GM19099 (cell line): ENCODE data around the gene COQ5.

Experiments used
- POLR2A ChIP-seq: IDR thresholded peaks from 3 replicates; pipeline ENCODE4 v1.6.1; 2011; ENCODE audit warnings: low read depth; ENCODE audit not compliant: insufficient read length; ENCODE audit errors: extremely low read depth

COQ5 gene, protein sequence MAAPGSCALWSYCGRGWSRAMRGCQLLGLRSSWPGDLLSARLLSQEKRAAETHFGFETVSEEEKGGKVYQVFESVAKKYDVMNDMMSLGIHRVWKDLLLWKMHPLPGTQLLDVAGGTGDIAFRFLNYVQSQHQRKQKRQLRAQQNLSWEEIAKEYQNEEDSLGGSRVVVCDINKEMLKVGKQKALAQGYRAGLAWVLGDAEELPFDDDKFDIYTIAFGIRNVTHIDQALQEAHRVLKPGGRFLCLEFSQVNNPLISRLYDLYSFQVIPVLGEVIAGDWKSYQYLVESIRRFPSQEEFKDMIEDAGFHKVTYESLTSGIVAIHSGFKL

DNA sequence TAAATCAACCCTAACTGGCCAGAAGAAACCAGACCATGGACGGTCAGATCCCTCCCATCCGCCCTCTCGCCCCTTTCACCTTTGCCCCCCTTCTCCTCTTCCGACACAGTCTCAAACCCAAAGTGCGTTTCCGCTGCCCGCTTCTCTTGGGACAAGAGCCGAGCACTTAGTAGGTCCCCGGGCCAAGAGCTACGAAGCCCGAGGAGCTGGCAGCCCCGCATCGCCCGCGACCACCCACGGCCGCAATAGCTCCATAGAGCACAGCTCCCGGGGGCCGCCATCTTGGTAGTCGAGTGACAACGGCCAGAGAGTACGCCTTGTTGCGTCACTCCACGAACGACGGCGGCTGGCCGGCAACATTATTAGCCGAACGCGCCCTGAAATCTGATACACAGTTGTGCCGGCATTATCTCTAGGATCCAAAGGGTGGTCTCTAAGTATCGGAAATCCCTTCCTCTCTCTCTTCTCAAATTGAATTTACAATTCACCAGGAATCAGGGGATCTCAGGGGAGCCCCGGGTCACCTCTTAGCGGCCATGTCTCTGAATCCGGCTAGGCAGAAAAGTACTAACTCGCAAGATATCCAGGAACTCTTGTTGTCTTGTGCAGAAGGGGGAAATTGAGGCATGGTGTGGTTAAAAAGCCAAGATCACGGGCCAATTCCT, at the start of gene COQ5:
Gene COQ5 (minus strand): TSS at position 298 of the 665 bp plus-strand sequence. CDS start 17 bp downstream, at position 281.
- TF ChIP-seq POLR2A, result peak; percentile 92

- TF ChIP-seq POLR2A, result no peak
Measured at GRCh38 chr12:120574106-120574505, 45.1 kb upstream of the COQ5 start.

- TF ChIP-seq POLR2A, result no peak
Measured at GRCh38 chr12:120573560-120573959, 44.6 kb upstream of the COQ5 start.

DNA sequence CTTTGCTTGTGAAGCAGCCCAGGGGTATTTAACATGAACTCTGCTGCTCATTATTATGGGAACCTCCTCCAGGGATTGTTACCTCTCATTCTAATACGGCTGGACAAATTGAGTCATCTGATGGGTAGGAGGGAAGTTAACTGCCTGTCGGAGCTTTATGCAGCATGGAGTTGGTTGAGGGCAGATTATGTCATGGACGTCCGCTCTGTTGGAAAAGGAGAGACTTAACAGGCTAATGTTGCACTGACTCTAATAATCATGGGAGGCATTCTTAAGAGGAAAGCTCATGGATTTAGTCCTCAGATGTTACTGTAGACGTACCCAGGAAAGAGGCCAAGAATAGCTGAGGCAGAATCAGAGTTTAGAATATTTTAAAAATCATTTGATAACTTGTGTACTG, 42.3 kb upstream of the COQ5 start:
- TF ChIP-seq POLR2A, result no peak

GRCh38 chr12:120563495-120563894, 34.5 kb upstream of the COQ5 start:
- no peak for TF ChIP-seq POLR2A

GRCh38 chr12:120562906-120563305, 33.9 kb upstream of the COQ5 start:
- TF ChIP-seq POLR2A, result no peak

- no peak for TF ChIP-seq POLR2A
Measured at GRCh38 chr12:120557589-120557988, 28.6 kb upstream of the COQ5 start.

GRCh38 chr12:120554678-120555077, 25.7 kb upstream of the COQ5 start:
- no peak for TF ChIP-seq POLR2A

DNA sequence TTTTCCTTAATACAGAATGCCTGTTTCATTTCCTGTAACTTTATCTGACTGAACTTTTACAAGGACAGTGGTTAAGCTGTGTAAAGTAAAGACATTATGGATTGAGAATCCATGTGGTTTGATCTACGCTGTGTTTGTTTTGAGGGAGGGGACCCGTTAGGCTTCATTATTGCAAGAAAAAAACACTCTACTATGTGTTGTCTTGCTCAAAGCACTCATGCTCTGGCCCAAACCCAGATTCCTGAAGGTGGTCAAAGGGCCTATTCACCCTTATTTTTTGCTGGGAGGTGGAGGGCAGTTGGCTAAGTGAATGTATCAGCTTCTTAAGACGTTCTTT, 17.1 kb upstream of the COQ5 start:
- no peak for TF ChIP-seq POLR2A

- TF ChIP-seq POLR2A, result no peak
Measured at GRCh38 chr12:120544691-120545090, 15.7 kb upstream of the COQ5 start.

GRCh38 chr12:120542166-120542565, 13.2 kb upstream of the COQ5 start:
- TF ChIP-seq POLR2A, result no peak

GRCh38 chr12:120540445-120540844, 11.5 kb upstream of the COQ5 start:
- TF ChIP-seq POLR2A, result no peak

DNA sequence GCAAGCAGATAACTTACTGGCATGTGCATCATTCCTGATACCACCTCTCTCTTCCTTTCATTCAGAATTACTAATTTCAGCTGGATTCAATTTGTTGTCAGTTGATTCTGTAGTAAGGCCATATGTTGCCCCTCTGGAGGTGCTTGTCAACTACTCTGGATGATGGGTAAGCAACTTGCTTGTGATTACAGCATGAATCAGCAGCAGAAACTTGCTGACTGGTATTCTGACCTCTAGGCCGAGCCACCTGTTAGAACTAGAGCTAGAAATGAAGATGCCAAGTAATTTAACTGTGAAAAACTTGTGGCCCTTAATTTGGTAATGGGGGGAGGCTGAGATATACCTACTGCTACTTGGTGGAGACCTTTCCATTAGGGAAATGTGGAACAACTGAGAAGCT, 10.3 kb upstream of the COQ5 start:
- no peak for TF ChIP-seq POLR2A

DNA sequence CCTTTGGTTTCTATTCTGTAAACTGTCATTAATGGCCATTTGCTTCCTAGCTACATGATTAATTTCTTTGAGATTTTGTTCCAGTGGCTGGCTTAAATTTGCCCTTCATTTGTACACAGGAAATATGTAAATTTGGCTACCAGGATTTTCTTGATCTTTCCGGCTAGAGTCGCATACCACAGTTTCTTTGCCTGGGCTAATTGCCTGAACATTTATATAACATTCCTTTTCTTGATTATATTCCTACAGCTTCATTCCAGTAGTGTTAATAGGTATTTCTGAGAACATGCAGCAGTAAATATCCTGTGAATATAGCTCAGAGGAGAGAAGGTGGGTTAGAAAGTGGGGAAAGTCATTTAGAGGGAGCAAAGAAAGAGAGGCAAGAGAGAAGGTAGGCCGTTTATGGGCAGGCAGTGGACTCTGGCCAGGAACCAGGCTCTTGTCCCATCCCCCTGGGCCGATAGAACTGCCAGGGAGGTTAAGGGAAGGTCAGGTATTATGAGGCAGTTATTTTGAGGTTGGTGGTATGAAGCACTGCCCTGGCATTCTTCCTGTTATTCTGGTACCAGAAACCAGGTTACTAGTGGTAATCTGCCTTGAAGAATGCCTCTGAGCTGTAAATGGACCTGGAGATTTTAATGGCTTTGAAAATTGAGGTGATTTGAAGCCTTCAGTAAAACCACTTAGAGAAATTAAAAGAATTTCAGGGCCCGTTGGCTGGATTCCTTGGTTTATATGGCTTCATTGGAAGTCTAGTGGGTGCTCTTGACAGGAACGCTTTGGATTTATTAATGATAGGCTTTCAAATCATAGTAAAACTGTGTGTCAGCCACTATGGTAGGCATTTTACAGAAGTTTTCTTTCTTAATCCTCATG, 9.6 kb upstream of the COQ5 start:
- no peak for TF ChIP-seq POLR2A

GRCh38 chr12:120537856-120538220, 8.9 kb upstream of the COQ5 start:
- TF ChIP-seq POLR2A, result no peak
